SK-MEL-5 (cell line): ENCODE data around the gene TMEM145. TPM values are rescaled to one million over a fixed set of nuclear protein-coding genes. Genes with fewer than 3 reads are reported as not detected.

Experiments used
- DNase-seq: peaks from one replicate; pipeline ENCODE4 v3.0.0-alpha.2; 2016; ENCODE audit warnings: low read depth, low spot score
- in situ Hi-C: cut with HindIII; loops from 2 replicates; pipeline ENCODE4 v1.10.0; 2016; ENCODE audit warnings: low sequenced_read_pairs, high pct_unique_total_duplicates, low pct_unique_long_range_greater_than_20kb
- total RNA-seq: library from RNA; depleted of rRNA; stranded (reverse); fragments of >200 nt; shearing (Covaris generic); gene quantifications from 2 replicates; pipeline ENCODE4 v1.2.3, GENCODE V29; 2014

The TMEM145 gene
- total RNA-seq, 1 experiment from 2014 or later: 0.98 TPM

DNA sequence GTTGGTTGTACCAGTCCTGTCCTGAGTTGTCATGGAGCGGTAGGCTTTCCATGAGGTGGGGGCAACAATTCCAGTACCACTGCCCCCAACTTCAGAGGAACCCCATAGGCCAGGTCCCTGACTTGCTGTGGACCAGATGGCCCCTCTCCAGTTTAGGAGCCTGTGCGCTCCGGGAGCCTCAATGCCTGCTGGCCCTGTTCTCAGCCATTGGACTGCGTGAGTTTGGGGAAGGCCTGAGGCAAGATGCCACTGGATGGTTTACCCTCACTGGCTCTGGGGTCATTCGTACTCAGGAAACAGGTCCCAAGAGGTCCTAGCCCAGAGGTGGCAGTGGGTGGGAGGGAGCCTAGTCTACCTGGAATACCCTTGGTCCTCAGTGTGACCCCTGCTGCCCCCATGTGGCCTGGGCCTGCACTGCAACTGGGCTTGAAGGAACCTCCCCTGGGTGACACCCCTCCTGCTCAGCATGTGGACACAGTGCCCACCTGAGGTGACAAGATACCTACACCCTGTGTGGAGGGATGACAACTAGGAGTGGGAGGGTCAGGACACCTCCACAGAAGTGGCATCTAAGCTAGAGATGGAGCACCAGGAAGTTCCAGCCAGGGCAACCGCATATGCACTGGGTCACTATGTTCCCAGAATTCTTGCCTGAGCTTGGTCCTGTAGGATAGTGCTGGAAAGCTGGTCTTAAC is 17.1 kb upstream of the TMEM145 start:
- peak; percentile 74 for DNase-seq
- in situ Hi-C loops: no loop called here

DNA sequence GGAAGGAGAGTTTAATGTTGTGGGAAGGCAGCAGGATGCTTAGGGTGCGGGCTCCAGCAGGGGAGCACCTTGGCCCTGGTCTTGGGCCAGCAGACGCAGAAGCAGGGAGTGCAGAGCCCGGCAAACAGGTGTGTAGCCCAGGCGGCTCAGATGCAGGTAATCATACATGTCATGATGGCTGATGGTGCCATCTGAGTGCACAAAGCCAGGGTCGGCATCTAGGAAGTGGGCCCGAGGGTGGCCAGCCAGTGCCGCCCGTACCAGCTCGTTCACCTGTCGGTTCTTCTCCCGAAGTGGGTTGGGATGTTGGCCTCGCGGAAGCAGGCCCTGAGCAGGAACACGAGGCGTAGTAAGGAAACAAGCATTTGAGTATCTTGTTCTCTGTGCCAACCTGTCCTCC is 16.1 kb upstream of the TMEM145 start:
- in situ Hi-C loops: no loop called here
- no peak for DNase-seq

DNA sequence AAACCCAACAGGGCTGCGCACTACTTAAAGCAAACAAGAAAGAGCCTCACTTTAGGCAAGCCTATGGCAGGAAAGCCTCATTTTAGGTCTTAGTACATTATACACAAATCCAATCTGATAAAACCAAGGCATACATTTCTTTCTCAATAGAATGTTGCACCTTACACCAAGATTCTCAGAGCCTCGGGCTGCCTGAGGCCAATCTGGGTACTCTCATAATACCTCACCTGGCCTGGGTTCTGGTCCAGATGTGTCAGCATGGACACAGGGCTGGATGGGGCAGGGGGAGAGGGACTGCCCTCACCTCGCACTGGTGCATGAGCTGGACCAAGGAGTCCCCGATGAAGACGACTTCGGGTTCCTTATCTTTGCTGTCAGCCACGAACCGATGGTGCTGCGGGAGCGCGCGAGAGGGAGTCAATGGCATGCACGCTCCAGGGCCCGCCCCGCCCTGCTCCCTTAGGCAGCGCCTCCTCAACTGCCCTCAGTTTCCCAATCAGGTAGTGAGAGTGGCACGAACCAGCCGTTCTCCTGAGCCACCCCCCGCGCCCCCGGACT is 11.4 kb upstream of the TMEM145 start, which contains the start of gene PRR19:
TSS of gene PRR19 (plus strand) at position 487 of the 558 bp plus-strand sequence. CDS start 7,453 bp downstream, outside the sequence.
- in situ Hi-C loops: no loop called here

DNA sequence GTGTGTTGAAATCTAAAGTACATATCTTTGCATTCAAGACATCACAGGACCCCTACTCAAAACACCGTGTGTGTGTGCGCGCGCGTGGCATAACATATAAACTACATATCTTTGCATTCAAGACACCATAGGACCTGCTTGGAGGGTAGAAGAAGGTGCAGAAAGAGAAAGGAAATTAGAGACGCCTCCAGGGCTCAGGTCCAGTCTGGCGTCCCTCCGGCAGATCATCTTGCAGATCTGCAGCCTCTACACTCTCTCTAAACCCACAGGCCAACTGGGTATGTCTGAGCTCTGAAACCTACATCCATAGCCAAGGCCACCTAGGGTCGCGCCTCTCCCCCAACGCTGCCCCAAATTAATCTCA is 10.0 kb upstream of the TMEM145 start:
- in situ Hi-C loops: no loop called here
- DNase-seq: no peak

More for the DNA sequence above, 11.4 kb upstream of the TMEM145 start, which contains the start of gene PRR19:
- no peak for DNase-seq

DNA sequence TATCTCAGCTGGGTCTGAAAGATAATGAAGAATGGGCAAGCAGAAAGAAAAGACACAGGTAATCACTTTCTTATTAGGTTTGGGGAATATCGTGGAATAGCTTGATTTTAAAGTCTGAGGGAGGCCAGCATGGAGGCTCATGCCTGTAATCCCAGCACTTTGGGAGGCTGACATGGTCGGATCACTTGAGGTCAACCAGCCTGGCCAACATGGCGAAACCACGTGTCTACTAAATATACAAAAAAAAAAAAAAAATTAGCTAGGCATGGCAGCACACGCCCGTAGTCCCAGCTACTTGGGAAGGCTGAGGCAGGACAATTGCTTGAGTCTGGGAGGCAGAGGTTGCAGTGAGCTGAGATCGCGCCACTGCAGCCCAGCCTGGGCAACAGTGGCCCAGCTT is 9.2 kb upstream of the TMEM145 start:
- DNase-seq: no peak
- in situ Hi-C loops: no loop called here

DNA sequence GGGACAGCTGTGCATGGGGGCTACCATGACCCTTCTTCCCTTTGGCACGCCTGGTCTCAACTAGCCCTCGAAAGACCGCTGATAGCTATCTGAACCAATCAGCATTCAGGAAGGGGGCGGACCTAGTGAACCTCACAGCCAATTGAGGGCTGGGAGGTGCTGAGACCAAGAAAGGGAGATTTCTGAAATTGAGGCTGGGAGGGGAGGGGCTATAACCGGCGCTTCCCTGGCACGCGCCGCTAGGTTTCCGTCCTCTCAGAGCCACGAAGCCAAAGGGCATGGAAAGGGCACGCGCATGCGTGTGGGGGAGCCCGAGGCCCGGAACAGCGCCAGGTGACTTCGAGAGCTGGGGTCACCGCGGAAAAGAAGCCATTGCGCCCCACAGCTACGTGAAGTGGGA is 6.5 kb upstream of the TMEM145 start:
- in situ Hi-C loops: no loop called here
- DNase-seq: no peak

DNA sequence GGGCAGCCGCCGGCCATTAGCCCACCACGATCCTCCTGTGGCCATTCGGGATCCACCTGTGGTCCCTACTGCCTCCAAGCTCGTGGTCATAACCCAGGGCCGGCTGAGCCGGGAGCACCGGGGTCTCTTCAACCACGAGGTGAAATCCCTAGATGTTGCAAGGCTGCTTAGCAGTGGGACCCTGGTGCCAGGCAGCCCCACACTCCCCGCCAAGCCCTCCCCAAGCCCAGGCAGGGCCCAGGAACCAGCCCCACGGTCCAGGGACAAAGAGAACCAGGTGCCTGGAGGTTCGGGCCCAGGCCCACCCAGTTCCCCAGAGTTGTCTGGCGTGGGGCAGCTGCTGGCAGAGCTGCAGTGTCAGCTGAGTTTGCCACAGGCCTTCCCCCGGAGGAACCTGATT is 3.4 kb upstream of the TMEM145 start:
- no peak for DNase-seq
- in situ Hi-C loops: no loop called here

DNA sequence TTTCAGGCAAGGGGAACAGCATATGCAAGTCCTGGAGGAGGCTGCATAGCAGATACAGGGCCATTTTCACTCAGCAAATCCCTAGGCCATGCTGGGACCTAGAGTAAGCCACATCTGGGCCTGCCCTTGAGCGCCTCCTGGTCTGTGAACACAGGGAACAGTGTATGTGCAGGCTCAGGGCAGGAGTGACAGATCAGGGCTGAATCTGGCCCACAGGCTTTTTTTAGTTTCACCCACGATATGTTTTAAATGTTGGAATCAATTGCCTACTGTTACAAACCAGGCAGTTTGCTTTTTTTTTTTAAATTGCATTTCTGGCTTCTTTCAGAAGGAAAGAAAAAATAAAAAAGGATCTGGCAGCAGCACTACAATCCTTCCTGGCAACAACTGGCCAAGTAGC is 1.5 kb upstream of the TMEM145 start:
- in situ Hi-C loops: no loop called here
- DNase-seq: peak; percentile 81

DNA sequence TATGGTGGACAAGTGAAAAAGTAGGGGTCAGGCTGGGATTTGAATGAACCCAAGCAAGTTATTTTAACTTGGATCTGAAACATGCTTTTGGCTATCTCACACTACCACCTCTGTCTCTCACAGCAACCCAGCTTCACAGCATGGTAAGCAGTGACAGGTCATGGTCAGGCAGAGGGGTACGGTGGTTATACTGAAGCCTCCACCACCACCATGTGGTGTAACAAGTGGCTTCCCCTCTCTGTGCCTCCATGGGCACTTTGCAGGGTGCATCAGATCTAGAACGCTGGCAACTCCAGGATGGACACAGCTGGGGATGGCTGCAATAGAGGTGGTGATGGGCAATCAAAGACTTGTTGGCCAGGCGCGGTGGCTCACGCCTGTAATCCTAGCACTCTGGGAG is 739 bp upstream of the TMEM145 start:
- no peak for DNase-seq
- in situ Hi-C loops: no loop called here

DNA sequence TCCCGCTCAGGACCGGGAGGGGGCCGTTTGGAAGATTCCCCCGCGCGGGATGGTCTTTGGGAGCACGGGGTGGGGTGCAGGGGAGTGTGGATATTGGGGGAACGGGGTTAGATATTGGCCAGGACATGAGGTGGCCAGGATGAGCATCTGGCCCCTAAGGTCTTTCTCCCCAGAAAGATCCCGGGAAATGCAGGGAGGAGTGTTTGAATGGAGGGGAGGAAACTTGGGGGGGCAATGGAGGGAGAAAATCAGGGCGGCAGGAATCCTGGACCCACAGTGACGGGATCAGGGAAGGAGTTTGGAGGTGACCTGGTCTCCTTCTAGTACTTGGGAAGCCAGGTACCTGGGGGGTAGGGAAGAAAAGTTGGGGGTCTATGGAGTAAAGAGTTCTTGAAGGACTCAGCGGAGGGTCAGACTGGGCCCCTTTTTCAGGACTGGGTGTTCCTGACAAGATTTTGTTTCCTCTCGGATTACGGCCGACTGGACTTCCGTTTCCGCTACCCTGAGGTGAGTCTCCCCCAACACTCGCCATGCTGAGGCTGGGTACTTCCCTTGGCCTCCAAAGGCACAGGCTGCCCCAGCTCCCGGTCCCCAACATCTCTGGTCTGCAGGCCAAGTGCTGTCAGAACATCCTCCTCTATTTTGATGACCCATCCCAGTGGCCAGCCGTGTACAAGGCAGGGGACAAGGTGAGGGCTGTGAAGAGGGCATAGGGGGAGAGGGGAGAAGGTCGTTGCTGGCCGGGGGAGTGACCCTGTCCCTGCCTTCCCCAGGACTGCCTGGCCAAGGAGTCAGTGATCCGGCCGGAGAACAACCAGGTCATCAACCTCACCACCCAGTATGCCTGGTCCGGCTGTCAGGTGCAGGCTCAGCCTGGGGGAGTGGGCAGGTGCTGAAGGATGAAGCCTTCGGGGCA is 989 bp downstream of the TMEM145 start:
- DNase-seq: no peak
- in situ Hi-C loops: no loop called here

DNA sequence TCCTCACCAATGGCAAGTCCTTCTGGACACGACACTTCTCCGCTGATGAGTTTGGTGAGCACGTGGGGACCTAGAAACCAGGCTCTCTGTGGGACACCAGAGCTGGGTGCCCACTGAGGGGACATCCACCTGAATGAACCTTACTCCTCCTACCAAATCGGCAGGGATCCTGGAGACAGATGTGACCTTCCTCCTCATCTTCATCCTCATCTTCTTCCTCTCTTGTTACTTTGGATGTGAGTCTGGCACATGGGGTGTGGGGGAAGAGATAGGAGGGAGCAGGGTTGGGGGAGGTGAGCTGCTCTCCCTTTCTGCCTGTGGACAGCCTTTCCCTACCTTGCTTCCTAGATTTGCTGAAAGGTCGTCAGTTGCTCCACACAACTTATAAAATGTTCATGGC is 1.9 kb downstream of the TMEM145 start:
- no peak for DNase-seq
- in situ Hi-C loops: no loop called here

DNA sequence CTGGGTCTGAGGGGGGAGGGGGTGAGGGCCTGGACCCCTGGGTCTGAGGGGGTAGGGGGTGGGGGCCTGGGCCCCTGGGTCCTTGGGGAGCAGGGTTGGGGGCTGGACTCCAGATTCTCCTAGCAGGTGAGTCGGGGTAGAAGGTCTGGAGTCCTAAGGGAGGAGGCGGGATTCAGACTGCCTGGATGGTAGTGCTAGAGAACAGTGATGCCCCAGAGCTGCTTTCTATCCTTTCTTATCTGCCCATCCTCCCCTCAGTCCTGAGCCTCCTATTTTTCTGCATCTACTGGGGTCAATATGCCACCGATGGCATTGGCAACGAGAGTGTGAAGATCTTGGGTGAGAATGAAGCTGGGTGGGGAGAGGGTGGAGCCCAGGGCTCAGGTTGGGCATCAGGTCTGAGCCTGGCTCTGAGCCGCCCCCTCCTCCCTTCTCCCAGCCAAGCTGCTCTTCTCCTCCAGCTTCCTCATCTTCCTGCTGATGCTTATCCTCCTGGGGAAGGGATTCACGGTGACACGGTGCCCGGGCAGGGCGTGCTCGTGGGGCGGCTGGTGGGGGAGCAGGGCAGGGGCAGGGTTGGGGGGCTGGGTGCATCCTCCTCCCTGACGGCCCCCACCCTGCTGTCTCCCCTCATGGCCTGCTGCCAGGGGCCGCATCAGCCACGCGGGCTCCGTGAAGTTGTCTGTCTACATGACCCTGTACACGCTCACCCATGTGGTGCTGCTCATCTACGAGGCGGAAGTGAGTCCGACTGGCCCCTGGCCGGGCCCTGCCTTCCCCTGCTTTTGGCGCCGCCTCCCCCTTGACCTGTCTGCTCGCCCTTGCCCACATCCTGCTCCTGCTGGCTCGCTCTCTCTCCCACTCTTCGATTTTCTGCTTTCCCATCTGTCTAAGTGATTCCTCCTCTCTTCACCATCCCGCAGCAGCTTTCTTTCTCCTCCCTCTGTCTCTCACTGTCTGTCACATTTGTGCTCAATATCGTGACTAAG is 3.4 kb downstream of the TMEM145 start:
- in situ Hi-C loops: no loop called here
- DNase-seq: no peak

DNA sequence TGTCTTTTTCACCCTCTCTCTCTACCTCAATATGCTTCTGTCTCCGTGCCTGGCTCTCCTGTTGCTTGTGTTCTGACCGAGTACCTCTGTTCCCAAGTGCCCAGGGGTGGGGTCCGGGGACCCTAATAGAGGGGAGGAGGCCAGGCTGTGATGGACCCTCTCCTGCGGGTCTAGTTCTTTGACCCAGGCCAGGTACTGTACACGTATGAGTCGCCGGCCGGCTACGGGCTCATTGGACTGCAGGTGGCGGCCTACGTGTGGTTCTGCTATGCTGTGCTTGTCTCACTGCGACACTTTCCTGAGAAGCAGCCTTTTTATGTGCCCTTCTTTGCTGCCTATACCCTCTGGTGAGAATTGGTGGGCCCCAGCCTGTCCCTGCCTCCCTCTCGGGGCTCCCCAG is 4.4 kb downstream of the TMEM145 start:
- in situ Hi-C loops: no loop called here
- no peak for DNase-seq

DNA sequence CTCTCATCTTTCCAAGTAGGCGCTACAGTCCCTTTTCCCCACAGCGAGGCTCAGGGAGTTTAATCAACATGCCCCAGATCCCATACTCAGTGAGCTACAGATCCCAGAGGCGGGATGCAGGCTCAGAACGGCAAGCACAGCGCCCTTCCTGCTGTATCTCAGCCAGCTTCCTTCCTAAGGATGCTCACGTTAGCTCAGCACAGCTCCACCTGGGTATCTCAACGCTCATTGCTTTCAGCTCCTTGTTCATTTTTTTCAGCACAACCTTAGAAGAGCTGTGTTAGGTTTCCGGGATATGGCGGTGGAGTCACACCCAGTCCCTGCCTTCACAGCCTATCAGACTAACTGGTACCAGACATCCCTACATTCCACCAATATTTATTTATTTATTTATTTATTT is 9.2 kb downstream of the TMEM145 start:
- in situ Hi-C loops: no loop called here
- no peak for DNase-seq

DNA sequence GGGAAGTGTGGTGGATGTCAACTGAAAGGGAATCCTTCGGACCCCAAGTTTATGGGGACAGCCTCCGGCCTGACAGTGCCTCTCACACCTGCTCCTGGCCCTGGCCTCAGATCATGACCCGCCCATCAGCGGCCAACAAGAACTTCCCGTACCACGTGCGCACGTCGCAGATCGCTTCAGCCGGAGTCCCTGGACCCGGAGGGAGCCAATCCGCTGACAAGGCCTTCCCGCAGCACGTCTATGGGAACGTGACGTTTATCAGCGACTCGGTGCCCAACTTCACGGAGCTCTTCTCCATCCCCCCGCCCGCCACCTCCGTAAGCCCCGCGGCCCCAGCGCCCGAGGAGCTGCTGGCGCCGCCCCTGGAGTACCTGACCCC is 10.4 kb downstream of the TMEM145 start:
- DNase-seq: no peak
- in situ Hi-C loops: no loop called here

DNA sequence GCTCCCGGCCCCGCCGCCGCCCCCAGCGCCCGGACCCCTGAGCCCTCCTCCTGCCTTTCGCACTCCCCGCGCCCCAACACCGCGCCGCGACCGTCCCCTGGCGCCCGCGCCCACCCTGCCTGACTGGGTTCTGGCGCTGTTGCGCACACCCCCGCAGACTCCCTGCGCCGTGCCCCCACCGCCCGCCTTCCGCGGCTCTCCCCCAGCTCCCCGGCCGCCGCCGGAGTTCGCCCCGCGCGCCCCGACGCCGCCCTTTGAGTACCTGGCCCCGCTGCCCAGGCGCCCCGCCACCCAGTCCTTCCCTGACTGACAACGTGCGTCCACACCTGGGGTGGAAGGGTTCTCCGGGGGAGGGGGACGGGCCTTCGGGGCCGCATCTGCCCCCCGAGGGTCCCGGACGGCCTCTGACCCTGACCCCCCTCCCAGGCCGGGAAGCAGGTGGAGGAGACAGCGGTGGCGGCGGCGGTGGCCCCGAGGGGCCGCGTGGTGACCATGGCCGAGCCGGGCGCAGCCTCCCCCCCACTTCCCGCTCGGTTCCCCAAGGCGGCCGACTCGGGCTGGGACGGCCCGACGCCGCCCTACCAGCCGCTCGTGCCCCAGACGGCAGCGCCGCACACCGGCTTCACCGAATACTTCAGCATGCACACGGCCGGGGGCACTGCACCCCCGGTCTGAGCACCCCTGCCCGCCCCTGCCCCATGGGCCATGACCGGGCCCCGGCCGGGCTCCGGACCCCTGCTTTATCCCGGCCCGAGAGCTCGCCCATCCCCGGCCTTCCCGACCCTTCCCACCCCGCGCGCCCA is 10.9 kb downstream of the TMEM145 start:
- in situ Hi-C loops: no loop called here

More for the DNA sequence above, 10.9 kb downstream of the TMEM145 start:
- no peak for DNase-seq
